Left ventricle myocardium superior (tissue), 1 donor: ENCODE results near the gene APBA1. TPM values are rescaled to one million over a fixed set of nuclear protein-coding genes. Genes with fewer than 3 reads are reported as not detected.
"Not testable (repeated sequence)": the region's sequence is repeated elsewhere in the genome, so short reads cannot be mapped to it uniquely, and the experiment has no call there.

ENCODE experiments used
- ATAC-seq: fragments of 200-7000 bp; cut with Tn5 transposase; one replicate; pipeline ENCODE4 v1.9.1; 2020; ENCODE audit warnings: mild to moderate bottlenecking, moderate library complexity
- DNase-seq: peaks from one replicate; pipeline ENCODE4 v3.0.0-alpha.2; 2020
- intact Hi-C: fragments of 100-400 bp; cut with micrococcal nuclease; formaldehyde crosslinking; loops from one replicate; pipeline ENCODE4 v1.11.0; 2022
- total RNA-seq: library from RNA; stranded (reverse); fragmentation: NEBNext Ultra II Directional; extraction: Animal tissue kit (Norgen Biotek cat#: 25700); gene quantifications from one replicate; pipeline ENCODE4 v1.2.1, GENCODE V29; 2021
- donor health status: DM: no; HTN: yes; CAD: no; lungs with severe emphysema.

APBA1 gene
- total RNA-seq, 1 donor from 2014 or later = 1.7 TPM

- intact Hi-C loops = no loop called here
- peak; percentile 92 for ATAC-seq
- DNase-seq = peak; percentile 58
These were observed 206.7 kb downstream of the APBA1 start for GRCh38 chr9:69465473-69465872.

GRCh38 chr9:69463497-69464068, 208.6 kb downstream of the APBA1 start:
- DNase-seq (no peak), ATAC-seq (no peak)
- intact Hi-C loops = no loop called here

GRCh38 chr9:69462394-69462793, 209.8 kb downstream of the APBA1 start:
- intact Hi-C loops = no loop called here
- DNase-seq = no peak
- ATAC-seq = no peak

GRCh38 chr9:69461103-69461887, 210.9 kb downstream of the APBA1 start:
- ATAC-seq = no peak
- no peak for DNase-seq
- intact Hi-C loops = no loop called here

GRCh38 chr9:69460012-69460411, 212.2 kb downstream of the APBA1 start:
- intact Hi-C loops = no loop called here
- DNase-seq = no peak

GRCh38 chr9:69458176-69458575, 214.0 kb downstream of the APBA1 start:
- intact Hi-C loops = no loop called here
- ATAC-seq = no peak
- no peak for DNase-seq

More at GRCh38 chr9:69460012-69460411, 212.2 kb downstream of the APBA1 start:
- ATAC-seq = no peak

GRCh38 chr9:69456201-69456600, 216.0 kb downstream of the APBA1 start:
- intact Hi-C loops = no loop called here
- DNase-seq = no peak
- no peak for ATAC-seq

- intact Hi-C loops = no loop called here
- DNase-seq = no peak
- ATAC-seq = no peak
These were observed 216.9 kb downstream of the APBA1 start for GRCh38 chr9:69455311-69455710.

- ATAC-seq = no peak
- intact Hi-C loops = no loop called here
These were observed 217.8 kb downstream of the APBA1 start for GRCh38 chr9:69454321-69454720.

GRCh38 chr9:69453746-69454145, 218.4 kb downstream of the APBA1 start:
- no peak for ATAC-seq
- intact Hi-C loops = no loop called here
- no peak for DNase-seq

More at GRCh38 chr9:69454321-69454720, 217.8 kb downstream of the APBA1 start:
- no peak for DNase-seq

GRCh38 chr9:69452110-69452782, 219.9 kb downstream of the APBA1 start:
- ATAC-seq (no peak), DNase-seq (no peak)
- intact Hi-C loops = no loop called here

GRCh38 chr9:69446496-69446895, 225.7 kb downstream of the APBA1 start:
- DNase-seq (no peak), ATAC-seq (no peak)
- intact Hi-C loops = no loop called here

- no peak for DNase-seq
- no peak for ATAC-seq
- intact Hi-C loops = no loop called here
These were observed 226.9 kb downstream of the APBA1 start for GRCh38 chr9:69445251-69445650.

GRCh38 chr9:69444791-69445190, 227.4 kb downstream of the APBA1 start:
- intact Hi-C loops = no loop called here
- DNase-seq (no peak), ATAC-seq (no peak)

GRCh38 chr9:69444021-69444420, 228.2 kb downstream of the APBA1 start:
- DNase-seq (no peak), ATAC-seq (peak; percentile 45)
- intact Hi-C loops = no loop called here

- DNase-seq (no peak), ATAC-seq (no peak)
- intact Hi-C loops = no loop called here
These were observed 229.0 kb downstream of the APBA1 start for GRCh38 chr9:69443178-69443577.

GRCh38 chr9:69442486-69442885, 229.7 kb downstream of the APBA1 start:
- intact Hi-C loops = no loop called here
- no peak for DNase-seq
- no peak for ATAC-seq

- DNase-seq, intact Hi-C loops, ATAC-seq: not testable (repeated sequence)
These were observed 231.8 kb downstream of the APBA1 start for GRCh38 chr9:69440254-69440955.

- DNase-seq, ATAC-seq, intact Hi-C loops: not testable (repeated sequence)
These were observed 232.5 kb downstream of the APBA1 start for GRCh38 chr9:69439654-69440053.

- ATAC-seq (no peak), DNase-seq (no peak)
- intact Hi-C loops = no loop called here
These were observed 238.2 kb downstream of the APBA1 start for GRCh38 chr9:69433968-69434367.
